ENCODE results near the gene RTTN. TPM values are rescaled to one million over a fixed set of nuclear protein-coding genes. Genes with fewer than 3 reads are reported as not detected.

RTTN gene
- total RNA-seq, 2 experiments from 2014 or later, result 21.4 to 25.5 TPM

DNA sequence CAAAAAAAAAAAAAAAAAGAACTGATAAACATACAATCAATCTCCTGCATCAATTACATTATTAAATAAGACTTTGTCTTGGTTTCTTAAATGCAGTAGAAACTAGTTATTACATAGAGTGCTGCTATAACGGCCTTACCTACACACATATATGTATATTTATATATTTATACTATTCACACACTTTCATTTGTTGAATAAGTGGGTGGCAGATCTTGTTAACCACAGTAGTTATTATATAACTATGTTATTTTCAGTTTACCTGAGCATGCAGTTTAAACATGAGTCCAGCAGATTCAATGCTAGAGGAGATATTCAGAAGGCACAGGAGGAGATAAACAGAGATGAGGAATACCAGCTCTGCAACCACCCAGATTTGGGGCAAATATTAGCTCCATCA, 176.3 kb downstream of the RTTN start:
- Mint-ChIP-seq H3K36me3 (ENCODE audit: low read depth) (peaks cover 81% of the 10 kb centered on the region), H3K27me3 (no peaks in the 10 kb centered on the region), H3K4me1 (ENCODE audit: low read depth) (no peaks in the 10 kb centered on the region), H3K27ac (no peak overlapping the region), H3K9me3 (no peaks in the 10 kb centered on the region), H3K4me3 (no peak overlapping the region)
- no peak for ATAC-seq (ENCODE audit: poor library complexity)
- Histone ChIP-seq H3K9me3 (ENCODE audit: control insufficient read depth in 1 of 2, insufficient read depth in 1 of 2, low read length in 2 of 2) (no peaks in the 10 kb centered on the region), H3K36me3 (ENCODE audit: insufficient read depth, low read length) (peaks cover 11% of the 10 kb centered on the region), H3K27me3 (ENCODE audit: control insufficient read depth in 1 of 2, insufficient read depth in 2 of 2, low read length in 2 of 2) (no peaks in the 10 kb centered on the region), H3K27ac (ENCODE audit: low read depth in 1 of 2, low read length in 2 of 2) (no peak overlapping the region), H3K4me3 (ENCODE audit: low read length) (no peak overlapping the region), H3K4me1 (ENCODE audit: insufficient read depth, low read length) (no peaks in the 10 kb centered on the region)
- intact Hi-C loops (cut with DNase I, micrococcal nuclease), result no loop called here
- no peak for DNase-seq
- ChIA-PET POLR2A (no interaction called here), CTCF (interaction anchor here (0.7 kb wide), 1 partner anchor 1998 kb away, joined by 4 read pairs; no protein-coding TSS in a partner anchor)
- TF ChIP-seq, protein P1, sequence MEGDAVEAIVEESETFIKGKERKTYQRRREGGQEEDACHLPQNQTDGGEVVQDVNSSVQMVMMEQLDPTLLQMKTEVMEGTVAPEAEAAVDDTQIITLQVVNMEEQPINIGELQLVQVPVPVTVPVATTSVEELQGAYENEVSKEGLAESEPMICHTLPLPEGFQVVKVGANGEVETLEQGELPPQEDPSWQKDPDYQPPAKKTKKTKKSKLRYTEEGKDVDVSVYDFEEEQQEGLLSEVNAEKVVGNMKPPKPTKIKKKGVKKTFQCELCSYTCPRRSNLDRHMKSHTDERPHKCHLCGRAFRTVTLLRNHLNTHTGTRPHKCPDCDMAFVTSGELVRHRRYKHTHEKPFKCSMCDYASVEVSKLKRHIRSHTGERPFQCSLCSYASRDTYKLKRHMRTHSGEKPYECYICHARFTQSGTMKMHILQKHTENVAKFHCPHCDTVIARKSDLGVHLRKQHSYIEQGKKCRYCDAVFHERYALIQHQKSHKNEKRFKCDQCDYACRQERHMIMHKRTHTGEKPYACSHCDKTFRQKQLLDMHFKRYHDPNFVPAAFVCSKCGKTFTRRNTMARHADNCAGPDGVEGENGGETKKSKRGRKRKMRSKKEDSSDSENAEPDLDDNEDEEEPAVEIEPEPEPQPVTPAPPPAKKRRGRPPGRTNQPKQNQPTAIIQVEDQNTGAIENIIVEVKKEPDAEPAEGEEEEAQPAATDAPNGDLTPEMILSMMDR (IDR thresholded peaks at IDR 0.05), result no peak

GRCh38 chr18:70028734-70029133, 176.8 kb downstream of the RTTN start:
- ATAC-seq (ENCODE audit: poor library complexity) (no peak), DNase-seq (no peak)
- H3K27ac Mint-ChIP-seq, result no peak overlapping the region
- H3K4me1 ChIP-seq (ENCODE audit: insufficient read depth, low read length), result no peaks in the 10 kb centered on the region
- no peak overlapping the region for H3K4me3 Mint-ChIP-seq
- no peaks in the 10 kb centered on the region for H3K4me1 Mint-ChIP-seq (ENCODE audit: low read depth)
- no peak overlapping the region for H3K4me3 ChIP-seq (ENCODE audit: low read length)
- ChIA-PET POLR2A (no interaction called here), CTCF (interaction anchor here (0.7 kb wide), 1 partner anchor 1997 kb away, joined by 4 read pairs; no protein-coding TSS in a partner anchor)
- intact Hi-C loops (cut with DNase I, micrococcal nuclease), result no loop called here
- H3K27me3 ChIP-seq (ENCODE audit: control insufficient read depth in 1 of 2, insufficient read depth in 2 of 2, low read length in 2 of 2), result no peaks in the 10 kb centered on the region
- H3K27me3 Mint-ChIP-seq, result no peaks in the 10 kb centered on the region
- no peak overlapping the region for H3K27ac ChIP-seq (ENCODE audit: low read depth in 1 of 2, low read length in 2 of 2)
- H3K9me3 Mint-ChIP-seq, result no peaks in the 10 kb centered on the region
- peaks cover 81% of the 10 kb centered on the region for H3K36me3 Mint-ChIP-seq (ENCODE audit: low read depth)
- no peaks in the 10 kb centered on the region for H3K9me3 ChIP-seq (ENCODE audit: control insufficient read depth in 1 of 2, insufficient read depth in 1 of 2, low read length in 2 of 2)
- TF ChIP-seq, protein P1 (IDR thresholded peaks at IDR 0.05), result no peak
- H3K36me3 ChIP-seq (ENCODE audit: insufficient read depth, low read length), result peaks cover 15% of the 10 kb centered on the region

- peaks cover 15% of the 10 kb centered on the region for H3K36me3 ChIP-seq (ENCODE audit: insufficient read depth, low read length)
Measured at GRCh38 chr18:70028084-70028483, 177.4 kb downstream of the RTTN start.

More at GRCh38 chr18:70028084-70028483, 177.4 kb downstream of the RTTN start:
- DNase-seq (no peak), ATAC-seq (ENCODE audit: poor library complexity) (no peak)
- Mint-ChIP-seq H3K36me3 (ENCODE audit: low read depth) (peaks cover 81% of the 10 kb centered on the region), H3K9me3 (no peaks in the 10 kb centered on the region), H3K27ac (no peak overlapping the region), H3K27me3 (no peaks in the 10 kb centered on the region), H3K4me1 (ENCODE audit: low read depth) (no peaks in the 10 kb centered on the region), H3K4me3 (no peak overlapping the region)
- no peaks in the 10 kb centered on the region for H3K27me3 ChIP-seq (ENCODE audit: control insufficient read depth in 1 of 2, insufficient read depth in 2 of 2, low read length in 2 of 2)
- TF ChIP-seq, protein P1 (IDR thresholded peaks at IDR 0.05), result no peak
- ChIA-PET POLR2A (no interaction called here), CTCF (no interaction called here)
- H3K27ac ChIP-seq (ENCODE audit: low read depth in 1 of 2, low read length in 2 of 2), result no peak overlapping the region
- no peaks in the 10 kb centered on the region for H3K9me3 ChIP-seq (ENCODE audit: control insufficient read depth in 1 of 2, insufficient read depth in 1 of 2, low read length in 2 of 2)
- intact Hi-C loops (cut with DNase I, micrococcal nuclease), result no loop called here
- H3K4me3 ChIP-seq (ENCODE audit: low read length), result no peak overlapping the region
- H3K4me1 ChIP-seq (ENCODE audit: insufficient read depth, low read length), result no peaks in the 10 kb centered on the region
